ENCODE measurements around the gene PRODH2.

Gene PRODH2

DNA sequence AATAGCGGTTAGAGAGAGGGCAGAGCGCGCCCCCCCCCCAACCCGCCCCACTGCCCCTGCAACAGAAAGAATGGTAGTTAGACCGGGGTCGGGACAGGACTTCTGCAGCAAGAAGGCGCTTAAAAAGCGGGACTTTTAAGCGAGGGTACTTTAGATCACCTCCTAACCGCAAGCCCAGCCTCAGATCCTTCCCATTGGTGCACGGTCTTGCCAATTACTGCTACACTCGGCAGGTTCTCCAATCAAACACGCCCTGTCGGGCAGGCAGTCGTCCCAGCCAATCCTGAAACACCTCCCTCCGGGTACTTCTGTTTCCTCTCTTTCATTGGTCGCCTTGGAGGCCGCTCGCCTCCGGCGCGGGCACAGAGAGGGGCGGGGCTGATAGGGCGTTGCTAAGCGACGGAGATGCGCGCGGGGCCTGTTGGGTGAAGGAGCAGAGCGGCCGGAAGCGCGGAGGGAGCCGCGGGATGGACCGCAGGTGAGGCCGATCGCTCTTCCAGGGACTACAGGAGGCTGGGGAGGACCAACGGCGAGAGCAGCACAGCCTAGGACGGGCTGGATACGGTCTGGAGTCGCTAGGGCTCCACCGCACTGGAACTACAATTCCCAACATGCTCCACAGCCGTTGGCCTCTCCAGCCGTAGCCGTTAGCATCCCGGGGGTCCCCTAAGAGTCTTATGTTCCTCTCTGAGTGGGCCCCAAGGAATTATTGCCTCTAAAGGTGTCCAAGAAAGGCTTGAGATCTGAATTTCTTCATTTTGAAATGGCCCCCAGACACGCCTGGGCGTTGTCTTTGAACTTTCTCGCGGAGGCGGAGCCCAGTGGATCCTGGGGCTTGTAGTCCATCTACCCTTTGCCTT, 54.7 kb downstream of the PRODH2 start, which contains the start of gene PROSER3:
Gene PROSER3, plus strand, starts transcription at position 428 of the 860 bp plus-strand sequence. Its CDS starts 40 bp downstream, at position 468.
- DNase-seq (ENCODE audit: low spot score), result peak; percentile 94

DNA sequence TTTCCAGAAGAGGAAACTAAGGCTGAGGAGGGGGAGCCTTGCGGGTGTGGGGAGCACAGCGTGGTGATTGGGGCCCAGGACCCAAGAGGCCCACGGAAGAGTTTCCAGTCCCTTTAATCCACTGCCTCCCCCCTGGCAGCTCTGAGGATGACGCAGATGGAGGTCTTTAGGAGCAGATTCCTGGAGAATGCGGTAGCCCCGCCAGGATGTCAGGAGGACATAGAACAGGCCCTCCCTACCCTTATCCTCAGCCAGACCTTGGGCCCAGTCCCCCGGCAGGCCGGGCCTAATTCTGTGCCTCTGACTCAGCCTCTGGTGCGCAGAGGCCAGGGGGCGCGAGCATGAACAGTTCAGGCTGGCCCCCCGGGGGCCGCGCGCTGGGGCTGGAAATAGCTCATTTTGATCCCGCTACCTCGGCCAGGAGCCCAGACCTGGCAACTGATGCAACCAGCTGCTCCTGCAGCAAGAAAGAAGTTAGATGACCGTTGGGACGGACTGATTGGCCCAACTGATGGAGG, 55.4 kb downstream of the PRODH2 start:
- peak; percentile 31 for DNase-seq (ENCODE audit: low spot score)

DNA sequence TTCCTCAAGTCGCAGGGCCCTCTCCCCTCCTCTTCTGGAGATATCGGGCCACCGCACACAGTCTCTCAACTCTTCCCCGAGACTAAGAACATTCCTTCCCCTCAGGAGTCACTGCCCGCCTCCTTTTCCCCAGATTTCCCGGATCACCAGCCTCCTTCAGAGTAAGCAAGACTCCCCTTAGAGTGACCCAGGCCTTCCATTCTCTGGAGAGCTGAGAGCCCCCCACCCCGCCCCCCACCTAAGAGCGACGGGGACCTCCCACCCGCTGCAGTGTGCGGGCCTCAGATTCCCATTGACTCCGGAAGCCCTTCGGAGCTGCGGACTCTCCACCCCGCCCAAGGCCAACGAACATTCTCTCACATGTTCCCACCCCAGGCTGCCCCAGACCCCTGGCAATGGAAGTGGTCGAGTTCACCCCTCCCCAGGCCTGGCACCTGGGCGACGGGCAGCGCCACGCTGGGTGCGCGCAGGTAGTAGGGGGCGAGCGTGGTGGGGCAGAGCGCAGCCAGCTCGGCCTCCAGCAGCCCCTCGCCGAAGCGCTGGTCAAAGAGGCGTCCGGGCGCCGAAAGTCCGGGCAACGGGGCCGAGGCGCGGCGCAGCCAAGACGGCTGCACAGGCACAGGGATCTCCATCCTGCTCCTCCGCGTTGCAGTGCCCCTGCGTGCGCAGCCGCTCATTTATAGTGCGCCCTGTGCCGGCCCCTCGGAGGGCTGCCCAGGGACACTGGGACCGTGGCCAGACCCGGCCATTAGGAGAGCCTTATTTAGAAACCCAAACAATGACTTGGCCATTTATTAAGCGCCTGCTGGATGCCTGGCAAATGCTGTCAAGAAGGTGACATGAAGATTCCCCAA, 56.0 kb downstream of the PRODH2 start, which contains the start of gene HSPB6:
Gene HSPB6, minus strand, starts transcription at position 653 of the 854 bp plus-strand sequence. Its CDS starts 21 bp downstream, at position 632.
- no peak for DNase-seq (ENCODE audit: low spot score)

DNA sequence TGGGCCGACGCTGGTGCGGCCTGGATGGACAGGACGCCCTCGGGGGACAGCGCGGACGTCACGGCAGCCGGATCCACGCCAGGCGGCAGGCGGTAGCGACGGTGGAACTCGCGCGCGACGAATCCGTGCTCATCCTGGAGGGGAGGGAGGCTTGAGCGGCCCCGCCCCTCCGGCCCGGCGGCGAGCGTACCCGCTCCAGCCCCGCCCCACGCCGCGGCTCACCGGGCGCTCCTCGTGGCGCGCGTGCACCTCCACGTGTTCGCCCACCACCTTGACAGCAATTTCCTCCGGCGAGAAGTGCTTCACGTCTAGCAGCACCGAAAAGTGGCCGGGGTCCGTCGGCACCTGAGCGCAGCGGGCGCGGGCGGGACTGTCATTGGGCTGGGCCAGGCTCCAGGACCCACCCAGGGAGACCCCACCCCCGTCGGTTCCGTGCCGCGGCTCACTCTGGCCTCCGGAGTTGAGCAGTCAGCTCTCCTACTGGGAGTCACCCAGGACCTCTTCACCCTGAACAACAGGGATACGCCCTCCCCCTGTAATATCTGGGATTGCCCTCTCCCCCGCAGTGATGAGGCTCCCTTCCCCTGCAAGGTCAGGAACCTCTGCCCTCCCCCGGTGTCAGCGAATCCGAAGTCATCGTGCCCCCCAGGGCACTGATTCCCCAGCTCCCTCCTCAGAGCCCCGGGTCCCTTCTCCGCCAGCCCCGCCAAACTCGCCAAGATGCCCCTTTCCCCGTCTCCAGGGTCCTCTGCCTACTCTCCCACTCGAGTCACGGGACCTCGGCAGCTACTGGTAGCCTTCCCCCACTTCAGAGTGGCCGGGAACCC, 56.9 kb downstream of the PRODH2 start:
- DNase-seq (ENCODE audit: low spot score), result peak; percentile 37

DNA sequence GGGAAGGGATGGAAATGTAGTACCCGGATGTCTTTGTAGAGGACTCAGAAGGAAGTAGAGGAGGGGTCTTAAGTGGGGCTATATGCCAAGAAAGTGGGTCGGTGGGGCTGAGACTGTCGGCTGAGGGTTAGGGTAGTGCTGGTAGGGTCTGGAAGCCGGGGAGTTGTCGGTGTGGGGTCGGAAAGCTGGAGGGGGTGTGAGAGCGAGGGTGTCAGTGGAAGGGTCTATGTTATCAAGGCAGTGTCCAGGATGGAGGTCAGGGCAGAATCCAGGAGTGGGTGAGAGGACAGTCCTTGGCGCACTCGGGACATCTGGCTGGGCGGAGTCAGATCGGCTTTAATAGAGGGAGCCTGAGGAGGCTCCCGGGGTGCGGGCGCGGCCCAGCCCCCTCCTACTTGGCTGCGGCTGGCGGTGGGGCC, 57.5 kb downstream of the PRODH2 start:
- no peak for DNase-seq (ENCODE audit: low spot score)

DNA sequence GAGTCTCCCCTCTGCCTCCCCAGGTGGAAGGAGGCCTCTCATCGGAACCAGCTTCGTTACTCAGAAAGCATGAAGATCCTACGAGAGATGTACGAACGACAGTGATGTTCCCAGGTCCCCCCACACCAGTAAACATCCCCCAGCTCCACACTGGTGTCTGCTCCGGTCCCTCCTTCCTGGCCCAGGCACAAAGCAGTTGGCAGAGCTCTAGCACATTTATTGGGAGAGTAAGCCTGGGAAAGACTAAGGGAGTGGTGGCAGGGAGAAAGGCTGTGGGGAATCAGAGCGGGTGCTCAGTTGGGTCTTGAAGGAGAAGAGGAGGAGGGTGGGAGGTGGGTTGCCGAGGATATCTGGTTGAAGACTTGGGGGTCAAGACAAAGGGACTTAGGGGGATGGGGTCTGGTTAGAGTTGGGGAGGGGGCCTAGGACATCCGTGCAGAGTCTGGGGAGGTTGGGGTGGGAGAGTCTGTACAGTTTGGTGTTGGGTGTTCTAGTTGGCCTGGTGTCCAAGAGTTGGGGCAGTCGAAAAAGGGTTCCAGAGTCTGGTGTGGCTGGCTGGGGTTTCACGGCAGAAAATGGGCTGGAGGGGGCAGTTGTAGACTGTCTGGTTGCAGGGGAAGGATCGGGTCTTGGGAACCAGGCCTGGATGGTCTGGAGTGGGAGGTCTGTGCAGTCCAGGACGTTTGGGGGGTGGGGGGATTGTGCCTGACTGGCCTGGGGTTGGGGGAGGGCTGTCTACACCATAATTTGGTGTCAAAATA, 58.1 kb downstream of the PRODH2 start:
- DNase-seq (ENCODE audit: low spot score), result no peak

DNA sequence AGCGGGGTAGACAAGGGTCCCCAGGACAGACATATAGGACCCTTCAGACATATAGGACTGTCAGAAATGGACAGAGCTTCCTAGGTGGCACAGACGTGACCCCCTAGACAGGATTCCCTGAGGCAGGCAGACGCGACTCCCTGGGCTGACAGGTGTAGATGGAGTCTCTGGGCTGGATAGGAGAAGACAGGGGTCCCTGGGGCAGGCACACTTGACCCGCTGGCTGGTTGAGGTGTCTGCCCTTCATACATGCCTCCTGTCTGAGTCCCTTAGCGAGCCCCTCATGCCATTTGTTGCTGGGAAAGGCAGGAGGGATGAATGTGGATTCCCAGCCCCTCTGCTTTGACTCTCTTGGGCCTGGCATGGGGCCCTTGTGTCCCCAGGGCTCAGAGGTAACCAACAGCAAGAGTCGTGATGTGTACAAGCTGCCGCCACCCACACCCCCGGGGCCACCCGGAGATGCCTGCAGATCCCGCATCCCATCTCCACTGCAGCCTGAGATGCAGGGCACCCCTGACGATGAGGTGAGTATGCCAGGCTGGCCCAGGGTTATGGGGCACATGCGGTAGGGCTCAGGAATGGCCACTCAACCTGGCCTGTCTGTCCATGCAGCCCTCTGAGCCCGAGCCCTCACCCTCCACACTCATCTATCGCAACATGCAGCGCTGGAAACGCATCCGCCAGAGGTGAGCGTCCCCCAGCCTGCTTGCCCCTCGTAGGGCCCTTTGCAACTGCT, 58.8 kb downstream of the PRODH2 start:
- no peak for DNase-seq (ENCODE audit: low spot score)

DNA sequence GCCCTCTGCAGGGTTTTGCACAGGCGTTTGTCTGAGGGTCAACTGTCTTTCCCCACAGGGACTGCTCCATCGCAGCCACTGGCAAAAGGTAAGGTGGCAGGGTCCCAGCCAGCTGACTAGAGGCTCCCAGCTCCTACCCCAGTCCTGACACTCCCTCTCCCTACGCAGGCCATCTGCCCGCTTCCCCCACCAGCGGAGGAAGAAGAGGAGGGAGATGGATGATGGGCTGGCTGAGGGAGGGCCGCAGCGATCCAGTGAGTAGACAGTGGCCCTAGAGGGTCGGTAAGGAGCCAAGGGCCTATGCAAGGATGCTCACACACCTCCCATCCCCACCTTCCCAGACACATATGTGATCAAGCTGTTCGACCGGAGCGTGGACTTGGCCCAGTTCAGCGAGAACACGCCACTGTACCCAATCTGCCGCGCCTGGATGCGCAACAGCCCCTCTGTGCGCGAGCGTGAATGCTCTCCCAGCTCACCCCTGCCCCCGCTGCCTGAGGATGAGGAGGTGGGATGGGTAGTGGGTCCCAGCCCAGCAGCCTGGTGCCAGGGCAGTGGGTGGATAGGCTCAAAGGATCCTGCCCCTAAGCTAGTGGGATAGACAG, 59.8 kb downstream of the PRODH2 start:
- no peak for DNase-seq (ENCODE audit: low spot score)

DNA sequence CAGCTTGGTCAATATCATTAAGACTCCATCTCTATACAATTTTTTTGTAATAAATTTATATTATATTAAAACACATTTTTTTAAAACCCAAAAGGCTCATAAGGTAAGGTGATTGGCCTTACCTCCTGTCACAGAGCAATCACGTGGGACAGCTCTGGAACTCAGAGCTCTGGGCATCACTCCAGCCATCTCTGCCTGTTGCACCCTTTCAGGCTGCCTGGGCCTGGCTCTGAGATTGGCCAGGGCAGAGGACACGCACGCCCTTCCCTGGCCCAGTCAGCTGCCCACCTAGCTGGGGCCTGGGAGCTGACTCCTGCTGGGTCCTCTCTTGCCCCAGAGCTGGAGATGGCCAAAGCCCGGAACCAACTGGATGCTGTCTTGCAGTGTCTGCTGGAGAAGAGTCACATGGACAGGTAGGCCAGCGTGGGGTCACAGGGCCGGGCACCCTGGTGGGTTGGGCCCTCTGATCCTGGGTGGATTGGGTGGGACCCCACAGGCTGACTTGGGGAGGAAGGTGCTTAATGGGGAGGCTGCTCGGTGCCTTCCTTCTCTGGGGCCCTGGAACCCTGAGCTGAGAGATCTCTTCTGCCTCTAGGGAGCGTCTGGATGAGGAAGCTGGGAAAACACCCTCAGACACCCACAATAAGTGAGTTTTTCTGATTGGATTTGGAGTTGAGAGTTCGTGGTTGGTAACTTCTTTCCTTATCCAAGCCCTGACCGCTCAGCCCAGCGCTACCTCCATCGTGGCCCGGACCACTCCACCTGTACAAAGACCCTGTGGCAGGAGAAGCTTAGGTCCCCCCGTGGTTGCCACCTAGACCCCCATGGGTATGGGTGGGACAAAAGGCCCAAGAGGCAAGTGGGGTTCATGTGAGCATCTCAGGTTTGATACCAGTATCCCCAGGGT, 60.6 kb downstream of the PRODH2 start:
- no peak for DNase-seq (ENCODE audit: low spot score)

DNA sequence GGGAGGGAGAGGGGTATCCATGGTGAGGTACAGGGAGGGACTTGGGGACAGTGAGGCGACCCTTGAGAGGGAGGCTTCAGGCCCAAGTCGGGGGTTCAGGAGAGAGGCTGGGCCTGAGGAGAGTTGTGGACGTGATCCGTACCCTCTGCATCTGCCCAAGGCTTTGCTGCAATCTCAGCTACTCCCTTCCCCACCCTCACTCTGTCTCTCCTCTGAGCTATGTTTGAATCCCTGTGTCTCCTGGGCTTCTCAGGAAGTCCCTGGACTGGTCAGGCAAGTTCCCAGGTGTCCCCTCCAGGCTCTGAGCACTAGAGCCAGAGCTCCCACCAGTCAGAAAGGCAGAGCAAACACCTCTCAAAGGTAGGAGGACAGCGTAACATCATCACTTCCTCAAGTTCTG, 62.5 kb downstream of the PRODH2 start:
- DNase-seq (ENCODE audit: low spot score), result no peak
